CD8-positive, alpha-beta memory T cell (primary cell): ENCODE measurements around the gene CYP2D6. TPM values are rescaled to one million over a fixed set of nuclear protein-coding genes. Genes with fewer than 3 reads are reported as not detected.
A peak's percentile ranks its signal among the peaks of the same experiment; 100 is the strongest.
"Not testable (repeated sequence)": the region's sequence is repeated elsewhere in the genome, so short reads cannot be mapped to it uniquely, and the experiment has no call there.

Experiments
- CTCF ChIA-PET: fragments of 350-600 bp; sonication (Branson Sonifier 250); formaldehyde crosslinking; loops from one replicate; lab custom pipeline; 2021; ENCODE audit warnings: antibody characterized with exemption; lab: Charles Lee
- POLR2A ChIA-PET: fragments of 350-600 bp; sonication (Branson Sonifier 250); formaldehyde crosslinking; loops from one replicate; lab custom pipeline; 2021; ENCODE audit warnings: antibody characterized with exemption; lab: Charles Lee
- DNase-seq, 5 donors: peaks; one replicate each; pipeline versions ENCODE4 v3.0.0 to v3.0.0-alpha.2; 2020 to 2022; ENCODE audit warnings: mixed read lengths in 1 of 5
- H3K27ac ChIP-seq: one replicate; pipeline ENCODE4 v1.7.0; 2013; ENCODE audit warnings: low read depth, mild to moderate bottlenecking, low read length, moderate library complexity
- H3K27me3 ChIP-seq: 2 replicates; pipeline ENCODE4 v1.7.0; 2013; ENCODE audit warnings: low read length, mild to moderate bottlenecking; ENCODE audit not compliant: insufficient read depth, poor library complexity, severe bottlenecking
- H3K36me3 ChIP-seq: 2 replicates; pipeline ENCODE4 v1.7.0; 2013; ENCODE audit warnings: mild to moderate bottlenecking, low read length, moderate library complexity; ENCODE audit not compliant: insufficient read depth
- H3K4me1 ChIP-seq: 2 replicates; pipeline ENCODE4 v1.7.0; 2013; ENCODE audit warnings: mild to moderate bottlenecking, low read length, moderate library complexity; ENCODE audit not compliant: insufficient read depth
- H3K4me3 ChIP-seq: 2 replicates; pipeline ENCODE4 v1.7.0; 2013; ENCODE audit warnings: mild to moderate bottlenecking, low read length
- H3K9me3 ChIP-seq: 2 replicates; pipeline ENCODE4 v1.7.0; 2013; ENCODE audit warnings: mild to moderate bottlenecking, low read length
- H3K27ac Mint-ChIP-seq, 8 donors: one replicate each; pipeline ENCODE4 v1.8.0; 2020 to 2021; ENCODE audit warnings: mixed read lengths in 8 of 8, mild to moderate bottlenecking in 6 of 8, inconsistent platforms in 3 of 8, moderate library complexity in 3 of 8
- H3K27me3 Mint-ChIP-seq, 2 donors: one replicate each; pipeline ENCODE4 v1.8.0; 2020 to 2021; ENCODE audit warnings: mixed read lengths in 2 of 2, mild to moderate bottlenecking in 1 of 2, moderate library complexity in 1 of 2
- H3K36me3 Mint-ChIP-seq, 3 donors: one replicate each; pipeline ENCODE4 v1.8.0; 2020 to 2021; ENCODE audit warnings: mixed read lengths in 3 of 3, inconsistent platforms in 1 of 3, mild to moderate bottlenecking in 1 of 3
- H3K4me1 Mint-ChIP-seq, 3 donors: one replicate each; pipeline ENCODE4 v1.8.0; 2020 to 2021; ENCODE audit warnings: mixed read lengths in 3 of 3, inconsistent platforms in 1 of 3, mild to moderate bottlenecking in 1 of 3
- H3K4me3 Mint-ChIP-seq, 7 donors: one replicate each; pipeline ENCODE4 v1.8.0; 2020 to 2021; ENCODE audit warnings: mixed read lengths in 7 of 7, mild to moderate bottlenecking in 6 of 7, moderate library complexity in 4 of 7, inconsistent platforms in 2 of 7
- H3K9me3 Mint-ChIP-seq, 5 donors: one replicate each; pipeline ENCODE4 v1.8.0; 2020 to 2022; ENCODE audit warnings: mixed read lengths in 5 of 5, mild to moderate bottlenecking in 3 of 5, moderate library complexity in 2 of 5, inconsistent platforms in 1 of 5
- polyA plus RNA-seq: library from polyadenylated mRNA; unstranded; fragments of 300-500 nt; fragmentation: Illumina TruSeq; gene quantifications from one replicate; pipeline ENCODE4 v1.2.3, GENCODE V29; 2021
- total RNA-seq, 2 experiments: library from RNA; stranded (reverse); gene quantifications; one replicate each; pipeline ENCODE4 v1.2.3, GENCODE V29; 2021

Gene CYP2D6
- total and polyA plus RNA-seq, 3 experiments from 2014 or later, result 0.26 to 2.2 (median 1.8) TPM

DNA sequence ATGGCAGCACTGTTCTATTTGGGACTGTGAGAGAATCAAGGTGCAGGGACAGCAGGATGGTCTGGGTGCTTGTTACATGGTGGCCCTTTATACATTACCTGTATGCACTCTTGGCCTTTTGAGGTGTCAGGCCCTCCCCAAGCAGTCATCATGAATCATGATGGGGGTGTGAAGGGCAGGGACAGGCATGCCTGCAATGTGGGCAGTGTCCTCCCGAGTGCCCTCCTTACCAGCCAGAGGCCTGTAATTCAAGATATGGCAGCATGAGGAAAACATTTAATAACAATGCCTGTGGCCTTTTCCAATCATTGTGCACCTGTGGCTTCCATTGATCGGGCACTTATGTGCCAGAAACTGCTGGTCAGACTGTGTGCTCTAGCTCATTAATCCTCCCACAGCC, 25.5 kb upstream of the CYP2D6 start:
- H3K27ac Mint-ChIP-seq, result peak overlapping the region in 1 of 8 donors; percentile 68
- H3K9me3 Mint-ChIP-seq, result no peaks in the 10 kb centered on the region
- ChIA-PET CTCF (no interaction called here), POLR2A (no interaction called here)
- H3K36me3 ChIP-seq, result no peaks in the 10 kb centered on the region
- no peak overlapping the region for H3K27ac ChIP-seq
- no peak for DNase-seq
- H3K27me3 ChIP-seq, result no peaks in the 10 kb centered on the region
- H3K36me3 Mint-ChIP-seq, result peaks cover 0 to 57% (median 10%) of the 10 kb centered on the region in 3 donors
- H3K4me1 Mint-ChIP-seq, result no peaks in the 10 kb centered on the region
- no peak overlapping the region for H3K4me3 Mint-ChIP-seq
- no peaks in the 10 kb centered on the region for H3K27me3 Mint-ChIP-seq
- H3K4me3 ChIP-seq, result no peak overlapping the region
- H3K9me3 ChIP-seq, result no peaks in the 10 kb centered on the region
- H3K4me1 ChIP-seq, result no peaks in the 10 kb centered on the region

DNA sequence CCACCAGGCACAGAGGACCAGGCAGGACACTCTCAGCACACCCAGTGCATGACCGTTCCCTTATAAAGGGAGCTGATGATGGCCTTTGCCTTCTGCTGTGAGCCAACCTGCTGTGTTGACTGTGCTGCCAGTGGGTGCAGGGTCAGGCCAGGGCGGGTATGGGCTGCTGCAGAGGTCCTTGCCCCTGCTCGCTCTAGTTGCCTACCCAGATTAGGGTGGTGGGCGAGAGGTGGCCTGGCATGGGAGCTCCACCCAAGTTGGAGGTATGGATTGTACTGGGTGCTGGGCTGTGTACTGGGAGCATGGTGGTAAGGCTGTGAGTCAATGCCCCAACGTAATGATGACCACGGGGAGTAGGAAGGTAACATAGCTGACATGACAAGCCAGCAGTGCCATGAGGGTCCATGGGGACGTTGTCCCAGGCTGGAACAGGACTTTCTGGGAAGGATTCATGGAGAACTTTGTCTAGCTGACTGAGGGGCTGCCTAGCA, 24.5 kb upstream of the CYP2D6 start:
- CTCF ChIA-PET, result interaction anchor here (0.6 kb wide), 1 partner anchor 170 kb away, joined by 3 read pairs; no protein-coding TSS in a partner anchor
- H3K9me3 ChIP-seq, result no peaks in the 10 kb centered on the region

DNA sequence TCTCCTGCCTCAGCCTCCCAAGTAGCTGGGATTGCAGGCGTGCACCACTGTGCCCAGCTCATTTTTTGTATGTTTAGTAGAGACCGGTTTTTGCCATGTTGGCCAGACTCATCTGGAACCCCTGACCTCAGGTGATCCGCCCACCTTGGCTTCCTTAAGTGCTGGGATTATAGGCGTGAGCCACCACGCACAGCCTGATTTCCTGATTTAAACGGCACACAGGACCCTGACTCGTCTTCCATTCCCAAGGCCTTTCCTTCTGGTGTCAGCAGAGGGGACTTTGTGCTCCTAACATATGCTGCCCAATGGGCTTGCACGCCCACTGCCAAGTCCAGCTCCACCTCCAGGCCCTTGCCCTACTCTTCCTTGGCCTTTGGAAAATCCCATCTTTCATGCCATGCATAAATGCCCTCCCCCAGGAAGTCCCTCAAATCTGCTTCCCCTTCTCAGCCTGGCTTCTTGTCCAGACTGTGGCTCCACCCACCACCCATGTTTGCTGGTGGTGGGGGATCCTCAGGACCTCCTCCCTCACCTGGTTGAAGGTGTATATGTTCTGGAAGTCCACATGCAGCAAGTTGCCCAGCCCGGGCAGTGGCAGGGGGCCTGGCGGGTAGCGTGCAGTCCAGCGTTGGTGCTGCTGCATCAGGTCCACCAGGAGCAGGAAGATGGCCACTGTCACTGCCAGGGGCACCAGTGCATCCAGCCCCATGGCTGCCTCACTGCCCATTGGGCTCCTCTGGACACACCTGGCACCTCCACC, 23.9 kb upstream of the CYP2D6 start:
- Histone ChIP-seq H3K27ac (no peak overlapping the region), H3K36me3 (no peaks in the 10 kb centered on the region), H3K4me1 (no peaks in the 10 kb centered on the region), H3K4me3 (no peak overlapping the region), H3K27me3 (no peaks in the 10 kb centered on the region), H3K9me3 (no peaks in the 10 kb centered on the region)
- Mint-ChIP-seq H3K27me3 (no peaks in the 10 kb centered on the region), H3K4me3 (no peak overlapping the region), H3K27ac (peak overlapping the region in 3 of 8 donors; percentile 23 to 74 (median 24)), H3K9me3 (no peaks in the 10 kb centered on the region), H3K36me3 (peaks cover 0 to 56% (median 12%) of the 10 kb centered on the region in 3 donors), H3K4me1 (no peaks in the 10 kb centered on the region)
- no peak for DNase-seq
- ChIA-PET CTCF (no interaction called here), POLR2A (no interaction called here)

More for the DNA sequence above, 24.5 kb upstream of the CYP2D6 start:
- no peak overlapping the region for H3K27ac Mint-ChIP-seq
- H3K9me3 Mint-ChIP-seq, result no peaks in the 10 kb centered on the region
- H3K4me1 Mint-ChIP-seq, result no peaks in the 10 kb centered on the region
- H3K27me3 ChIP-seq, result no peaks in the 10 kb centered on the region
- no peaks in the 10 kb centered on the region for H3K4me1 ChIP-seq
- no peak for DNase-seq
- no peak overlapping the region for H3K27ac ChIP-seq
- POLR2A ChIA-PET, result no interaction called here
- no peaks in the 10 kb centered on the region for H3K36me3 ChIP-seq
- no peak overlapping the region for H3K4me3 Mint-ChIP-seq
- H3K36me3 Mint-ChIP-seq, result peaks cover 0 to 56% (median 10%) of the 10 kb centered on the region in 3 donors
- H3K27me3 Mint-ChIP-seq, result no peaks in the 10 kb centered on the region
- no peak overlapping the region for H3K4me3 ChIP-seq

GRCh38 chr22:42152661-42153270, 22.2 kb upstream of the CYP2D6 start:
- no peaks in the 10 kb centered on the region for H3K27me3 ChIP-seq
- no peak overlapping the region for H3K27ac ChIP-seq
- ChIA-PET CTCF (no interaction called here), POLR2A (no interaction called here)
- Mint-ChIP-seq H3K27me3 (no peaks in the 10 kb centered on the region), H3K4me1 (no peaks in the 10 kb centered on the region), H3K36me3 (peaks cover 0 to 53% (median 15%) of the 10 kb centered on the region in 3 donors), H3K4me3 (no peak overlapping the region), H3K27ac (peak overlapping the region in 1 of 8 donors; percentile 21), H3K9me3 (no peaks in the 10 kb centered on the region)
- no peak for DNase-seq
- H3K36me3 ChIP-seq, result no peaks in the 10 kb centered on the region
- H3K4me1 ChIP-seq, result no peaks in the 10 kb centered on the region
- H3K9me3 ChIP-seq, result no peaks in the 10 kb centered on the region
- no peak overlapping the region for H3K4me3 ChIP-seq

DNA sequence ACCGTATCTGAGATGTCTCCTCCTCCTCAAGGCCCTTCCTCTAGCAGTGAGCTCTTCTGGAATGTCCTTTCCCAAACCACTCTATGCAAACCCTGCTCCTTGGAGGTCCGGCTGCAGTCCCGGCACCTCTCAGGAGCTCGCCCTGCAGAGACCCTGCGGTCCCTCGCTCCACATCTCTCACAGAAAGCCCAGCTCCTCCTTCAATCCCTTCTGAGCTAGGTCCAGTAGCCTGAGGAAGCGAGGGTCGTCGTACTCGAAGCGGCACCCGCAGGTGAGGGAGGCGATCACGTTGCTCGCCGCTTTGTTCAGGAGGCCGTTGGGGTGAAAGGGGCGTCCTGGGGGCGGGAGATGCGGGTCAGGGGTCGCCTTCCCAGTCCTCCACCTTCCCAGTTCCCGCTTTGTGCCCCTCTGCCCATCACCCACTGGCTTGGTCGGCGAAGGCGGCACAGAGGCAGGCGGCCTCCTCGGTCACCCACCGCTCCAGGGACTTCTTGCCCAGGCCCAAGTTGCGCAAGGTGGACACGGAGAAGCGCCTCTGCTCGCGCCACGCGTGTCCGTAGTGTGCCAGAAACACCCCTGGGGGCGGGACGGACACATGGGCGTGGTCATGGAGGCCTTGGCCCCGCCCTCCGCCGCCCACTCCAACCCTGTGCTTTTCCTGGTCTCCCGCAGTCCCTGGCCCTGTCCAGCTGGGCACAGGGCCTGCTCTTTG, 21.5 kb upstream of the CYP2D6 start:
- Mint-ChIP-seq H3K4me1 (no peaks in the 10 kb centered on the region), H3K27ac (peak overlapping the region in 3 of 8 donors; percentile 38 to 70 (median 60)), H3K9me3 (no peaks in the 10 kb centered on the region), H3K27me3 (no peaks in the 10 kb centered on the region), H3K4me3 (no peak overlapping the region), H3K36me3 (peaks cover 0 to 54% (median 17%) of the 10 kb centered on the region in 3 donors)
- Histone ChIP-seq H3K27me3 (no peaks in the 10 kb centered on the region), H3K9me3 (no peaks in the 10 kb centered on the region), H3K4me3 (no peak overlapping the region), H3K36me3 (no peaks in the 10 kb centered on the region), H3K4me1 (no peaks in the 10 kb centered on the region), H3K27ac (no peak overlapping the region)
- POLR2A ChIA-PET, result no interaction called here
- CTCF ChIA-PET, result no interaction called here
- DNase-seq, result no peak

DNA sequence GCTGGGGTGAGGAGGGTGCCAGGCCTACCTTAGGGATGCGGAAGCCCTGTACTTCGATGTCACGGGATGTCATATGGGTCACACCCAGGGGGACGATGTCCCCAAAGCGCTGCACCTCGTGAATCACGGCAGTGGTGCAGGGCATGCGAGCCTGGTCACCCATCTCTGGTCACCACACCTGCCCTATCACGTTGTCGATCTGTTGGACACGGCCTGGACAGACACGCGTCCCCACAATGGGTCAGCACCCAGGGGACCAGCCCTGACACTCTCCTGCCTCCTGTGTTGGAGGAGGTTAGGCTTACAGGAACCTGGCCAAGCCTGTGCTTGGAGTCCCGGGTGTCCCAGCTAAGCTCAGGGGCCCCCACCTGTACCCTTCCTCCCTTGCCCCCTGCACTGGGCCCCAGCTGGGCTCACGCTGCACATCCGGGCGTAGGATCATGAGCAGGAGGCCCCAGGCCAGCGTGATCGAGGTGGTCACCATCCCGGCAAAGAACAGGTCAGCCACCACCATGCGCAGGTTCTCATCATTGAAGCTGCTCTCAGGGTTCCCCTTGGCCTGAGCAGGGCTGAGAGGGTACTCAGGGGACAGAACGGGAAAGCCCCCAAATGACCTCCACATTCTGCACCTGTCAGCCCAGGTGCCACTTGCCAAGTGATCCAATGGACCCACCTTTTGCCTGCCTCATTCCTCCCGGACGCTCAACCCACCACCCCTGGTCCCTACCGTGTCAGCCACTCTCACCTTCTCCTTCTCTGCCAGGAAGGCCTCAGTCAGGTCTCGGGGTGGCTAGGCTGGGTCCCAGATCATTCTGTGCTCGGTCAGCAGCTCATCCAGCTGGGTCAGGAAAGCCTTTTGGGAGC, 20.3 kb upstream of the CYP2D6 start:
- H3K27ac ChIP-seq, result no peak overlapping the region
- Mint-ChIP-seq H3K9me3 (no peaks in the 10 kb centered on the region), H3K4me3 (no peak overlapping the region), H3K36me3 (peaks cover 3 to 51% (median 21%) of the 10 kb centered on the region in 3 donors), H3K27me3 (no peaks in the 10 kb centered on the region), H3K27ac (peak overlapping the region in 2 of 8 donors; percentile 23 to 26), H3K4me1 (no peaks in the 10 kb centered on the region)
- DNase-seq, result no peak
- POLR2A ChIA-PET, result no interaction called here
- no peaks in the 10 kb centered on the region for H3K27me3 ChIP-seq
- no peaks in the 10 kb centered on the region for H3K9me3 ChIP-seq
- H3K4me1 ChIP-seq, result no peaks in the 10 kb centered on the region
- H3K36me3 ChIP-seq, result no peaks in the 10 kb centered on the region
- no peak overlapping the region for H3K4me3 ChIP-seq
- CTCF ChIA-PET, result no interaction called here

DNA sequence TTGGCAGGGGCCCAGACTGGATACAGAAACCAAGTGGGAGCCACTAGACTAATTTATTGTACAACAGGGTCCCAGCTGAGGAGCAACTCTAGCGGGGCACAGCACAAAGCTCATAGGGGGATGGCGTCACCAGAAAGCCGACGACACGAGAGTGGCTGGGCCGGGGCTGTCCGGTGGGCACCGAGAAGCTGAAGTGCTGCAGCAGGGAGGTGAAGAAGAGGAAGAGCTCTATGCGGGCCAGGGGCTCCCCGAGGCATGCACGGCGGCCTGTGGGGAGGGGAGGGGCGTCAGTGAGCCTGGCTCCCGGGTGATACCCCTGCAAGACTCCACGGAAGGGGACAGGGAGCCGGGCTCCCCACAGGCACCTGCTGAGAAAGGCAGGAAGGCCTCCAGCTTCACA, 19.2 kb upstream of the CYP2D6 start:
- CTCF ChIA-PET, result interaction anchor here (1.1 kb wide), 1 partner anchor 59 kb away, joined by 3 read pairs; the partner anchor contains the start of gene NDUFA6
- H3K27me3 ChIP-seq, H3K36me3 ChIP-seq, H3K9me3 ChIP-seq, DNase-seq, H3K27ac ChIP-seq, H3K4me3 ChIP-seq, H3K27me3 Mint-ChIP-seq, H3K4me1 ChIP-seq, H3K4me3 Mint-ChIP-seq, POLR2A ChIA-PET, H3K4me1 Mint-ChIP-seq, H3K9me3 Mint-ChIP-seq: not testable (repeated sequence)
- peak overlapping the region in 2 of 8 donors; percentile 48 to 72 for H3K27ac Mint-ChIP-seq
- peaks cover 4 to 45% (median 19%) of the 10 kb centered on the region in 3 donors for H3K36me3 Mint-ChIP-seq
